Esophagus muscularis mucosa (tissue), 4 donors: ENCODE measurements around the gene BET1L. TPM values are rescaled to one million over a fixed set of nuclear protein-coding genes. Genes with fewer than 3 reads are reported as not detected.

Experiments
- DNase-seq: peaks from one replicate; pipeline ENCODE4 v3.0.0-alpha.2; 2017; ENCODE audit errors: extremely low spot score
- H3K27ac ChIP-seq, 4 donors: fragments of 200-600 bp; sonication (generic); replicated peaks in 1 of 4; 1 replicate in 3 of 4; 2 replicates in 1 of 4; pipeline ENCODE4 v1.5.1; 2016 to 2019; ENCODE audit warnings: mild to moderate bottlenecking in 1 of 4
- H3K27me3 ChIP-seq, 4 donors: fragments of 200-600 bp; sonication (generic); one replicate each; pipeline versions ENCODE4 v1.5.1 to v1.6.0; 2016 to 2019
- H3K36me3 ChIP-seq, 4 donors: fragments of 200-600 bp; sonication (generic); one replicate each; pipeline ENCODE4 v1.5.1; 2016 to 2019
- H3K4me1 ChIP-seq, 4 donors: fragments of 200-600 bp; sonication (generic); one replicate each; pipeline ENCODE4 v1.5.1; 2016 to 2019
- H3K4me3 ChIP-seq, 4 donors: fragments of 200-600 bp; sonication (generic); 1 replicate in 2 of 4; 2 replicates in 2 of 4; pipeline ENCODE4 v1.5.1; 2016 to 2019; ENCODE audit warnings: mild to moderate bottlenecking in 4 of 4, moderate library complexity in 1 of 4
- H3K9me3 ChIP-seq, 4 donors: fragments of 200-600 bp; sonication (generic); 1 replicate in 3 of 4; 2 replicates in 1 of 4; pipeline ENCODE4 v1.5.1; 2016 to 2019
- EP300 ChIP-seq: sonication (generic); formaldehyde crosslinking; IDR thresholded peaks from one replicate; pipeline ENCODE4 v1.6.1; 2017; ENCODE audit warnings: antibody characterized with exemption
- POLR2A ChIP-seq: fragments of 450-650 bp; IDR thresholded peaks from one replicate; pipeline ENCODE4 v1.6.1; 2017; ENCODE audit warnings: antibody characterized with exemption, moderate library complexity, mild to moderate bottlenecking, low read depth
- POLR2AphosphoS5 ChIP-seq, 2 donors: sonication (generic); formaldehyde crosslinking; IDR thresholded peaks; one replicate each; pipeline ENCODE4 v1.6.1; 2017; ENCODE audit warnings: antibody characterized with exemption in 2 of 2
- WGBS: methylation state at CpG from one replicate; pipeline ENCODE4 v1.1.5; 2018; 5-methylcytosine and 5-hydroxymethylcytosine counted together
- intact Hi-C: fragments of 100-400 bp; cut with DNase I; formaldehyde crosslinking; loops from one replicate; pipeline ENCODE4 v1.15.1; 2023
- total RNA-seq, 4 donors: library from RNA; depleted of rRNA; stranded (reverse); fragments of >200 nt; gene quantifications; one replicate each; pipeline versions ENCODE4 v1.1.0 to v1.2.1, GENCODE V29; 2016
- TF ChIP-seq, protein P1 (sequence below), 3 experiments: fragments of 200-600 bp in 2 of 3; fragments of 450-650 bp in 1 of 3; sonication (generic) in 2 of 3; IDR thresholded peaks; one replicate each; pipeline ENCODE4 v1.5.1; 2017 to 2019; ENCODE audit warnings: antibody characterized with exemption in 3 of 3, mild to moderate bottlenecking in 2 of 3, moderate library complexity in 1 of 3

BET1L gene
- total RNA-seq, 4 donors from 2014 or later, result 16.2 to 32.9 (median 30.5) TPM

GRCh38 chr11:232783-233565, 25.8 kb upstream of the BET1L start:
- Histone ChIP-seq H3K9me3 (no peaks in the 10 kb centered on the region), H3K36me3 (peaks cover 0 to 43% (median 17%) of the 10 kb centered on the region in 4 donors), H3K27me3 (no peaks in the 10 kb centered on the region), H3K27ac (no peak overlapping the region), H3K4me3 (no peak overlapping the region), H3K4me1 (peaks cover 15 to 24% (median 19%) of the 10 kb centered on the region in 4 donors)
- no peak for TF ChIP-seq POLR2AphosphoS5 (IDR thresholded peaks at IDR 0.05)
- TF ChIP-seq EP300, result no peak
- no peak for TF ChIP-seq POLR2A
- TF ChIP-seq, protein P1, sequence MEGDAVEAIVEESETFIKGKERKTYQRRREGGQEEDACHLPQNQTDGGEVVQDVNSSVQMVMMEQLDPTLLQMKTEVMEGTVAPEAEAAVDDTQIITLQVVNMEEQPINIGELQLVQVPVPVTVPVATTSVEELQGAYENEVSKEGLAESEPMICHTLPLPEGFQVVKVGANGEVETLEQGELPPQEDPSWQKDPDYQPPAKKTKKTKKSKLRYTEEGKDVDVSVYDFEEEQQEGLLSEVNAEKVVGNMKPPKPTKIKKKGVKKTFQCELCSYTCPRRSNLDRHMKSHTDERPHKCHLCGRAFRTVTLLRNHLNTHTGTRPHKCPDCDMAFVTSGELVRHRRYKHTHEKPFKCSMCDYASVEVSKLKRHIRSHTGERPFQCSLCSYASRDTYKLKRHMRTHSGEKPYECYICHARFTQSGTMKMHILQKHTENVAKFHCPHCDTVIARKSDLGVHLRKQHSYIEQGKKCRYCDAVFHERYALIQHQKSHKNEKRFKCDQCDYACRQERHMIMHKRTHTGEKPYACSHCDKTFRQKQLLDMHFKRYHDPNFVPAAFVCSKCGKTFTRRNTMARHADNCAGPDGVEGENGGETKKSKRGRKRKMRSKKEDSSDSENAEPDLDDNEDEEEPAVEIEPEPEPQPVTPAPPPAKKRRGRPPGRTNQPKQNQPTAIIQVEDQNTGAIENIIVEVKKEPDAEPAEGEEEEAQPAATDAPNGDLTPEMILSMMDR (IDR thresholded peaks at IDR 0.05), result no peak
- intact Hi-C loops, result no loop called here
- WGBS, result 90% methylated on average over 20 of the region's 20 CpGs
- no peak for DNase-seq

- Histone ChIP-seq H3K4me1 (peaks cover 6 to 9% (median 9%) of the 10 kb centered on the region in 4 donors), H3K4me3 (no peak overlapping the region), H3K27me3 (no peaks in the 10 kb centered on the region), H3K9me3 (no peaks in the 10 kb centered on the region), H3K27ac (no peak overlapping the region), H3K36me3 (peaks cover 0 to 50% (median 22%) of the 10 kb centered on the region in 4 donors)
- TF ChIP-seq POLR2AphosphoS5 (IDR thresholded peaks at IDR 0.05), result no peak
- no peak for TF ChIP-seq POLR2A
- TF ChIP-seq, protein P1 (IDR thresholded peaks at IDR 0.05), result no peak
- no peak for TF ChIP-seq EP300
- intact Hi-C loops, result no loop called here
- DNase-seq, result no peak
- WGBS, result 88% methylated on average over 10 of the region's 10 CpGs
These were observed 23.2 kb upstream of the BET1L start for GRCh38 chr11:230431-230830.

GRCh38 chr11:227824-228379, 20.7 kb upstream of the BET1L start:
- intact Hi-C loops, result no loop called here
- H3K27me3 ChIP-seq, result no peaks in the 10 kb centered on the region
- WGBS, result 83% methylated on average over 6 of the region's 6 CpGs
- no peaks in the 10 kb centered on the region for H3K9me3 ChIP-seq
- no peak overlapping the region for H3K27ac ChIP-seq
- no peak for DNase-seq
- H3K4me1 ChIP-seq, result peaks cover 0 to 16% (median 9%) of the 10 kb centered on the region in 4 donors
- peaks cover 0 to 53% (median 21%) of the 10 kb centered on the region in 4 donors for H3K36me3 ChIP-seq
- no peak for TF ChIP-seq EP300
- TF ChIP-seq, protein P1 (IDR thresholded peaks at IDR 0.05), result no peak
- no peak for TF ChIP-seq POLR2A
- no peak for TF ChIP-seq POLR2AphosphoS5 (IDR thresholded peaks at IDR 0.05)
- H3K4me3 ChIP-seq, result no peak overlapping the region

GRCh38 chr11:225734-226453, 18.7 kb upstream of the BET1L start:
- intact Hi-C loops, result no loop called here
- no peak for DNase-seq
- Histone ChIP-seq H3K27me3 (no peaks in the 10 kb centered on the region), H3K36me3 (peaks cover 0 to 48% (median 18%) of the 10 kb centered on the region in 4 donors), H3K4me3 (no peak overlapping the region), H3K4me1 (peaks cover 0 to 28% (median 16%) of the 10 kb centered on the region in 4 donors), H3K27ac (no peak overlapping the region), H3K9me3 (no peaks in the 10 kb centered on the region)
- TF ChIP-seq EP300 (no peak), POLR2AphosphoS5 (IDR thresholded peaks at IDR 0.05) (no peak), POLR2A (no peak)
- TF ChIP-seq, protein P1 (IDR thresholded peaks at IDR 0.05), result no peak
- 91% methylated on average over 10 of the region's 10 CpGs for WGBS
